Vagina (tissue), 2 donors: ENCODE results near the gene RAC2.

Source experiments
- CTCF ChIP-seq, 3 experiments: fragments of 450-650 bp in 2 of 3; fragments of 200-600 bp in 1 of 3; sonication (generic) in 1 of 3; IDR thresholded peaks; one replicate each; pipeline ENCODE4 v1.5.1; 2017 to 2019; ENCODE audit warnings: antibody characterized with exemption in 3 of 3, mild to moderate bottlenecking in 2 of 3, moderate library complexity in 2 of 3
- POLR2AphosphoS5 ChIP-seq, 2 donors: sonication (generic); formaldehyde crosslinking; IDR thresholded peaks; one replicate each; pipeline ENCODE4 v1.9.0; 2017; ENCODE audit warnings: antibody characterized with exemption in 2 of 2, mild to moderate bottlenecking in 2 of 2, low read depth in 1 of 2; ENCODE audit not compliant: insufficient read depth in 1 of 2

DNA sequence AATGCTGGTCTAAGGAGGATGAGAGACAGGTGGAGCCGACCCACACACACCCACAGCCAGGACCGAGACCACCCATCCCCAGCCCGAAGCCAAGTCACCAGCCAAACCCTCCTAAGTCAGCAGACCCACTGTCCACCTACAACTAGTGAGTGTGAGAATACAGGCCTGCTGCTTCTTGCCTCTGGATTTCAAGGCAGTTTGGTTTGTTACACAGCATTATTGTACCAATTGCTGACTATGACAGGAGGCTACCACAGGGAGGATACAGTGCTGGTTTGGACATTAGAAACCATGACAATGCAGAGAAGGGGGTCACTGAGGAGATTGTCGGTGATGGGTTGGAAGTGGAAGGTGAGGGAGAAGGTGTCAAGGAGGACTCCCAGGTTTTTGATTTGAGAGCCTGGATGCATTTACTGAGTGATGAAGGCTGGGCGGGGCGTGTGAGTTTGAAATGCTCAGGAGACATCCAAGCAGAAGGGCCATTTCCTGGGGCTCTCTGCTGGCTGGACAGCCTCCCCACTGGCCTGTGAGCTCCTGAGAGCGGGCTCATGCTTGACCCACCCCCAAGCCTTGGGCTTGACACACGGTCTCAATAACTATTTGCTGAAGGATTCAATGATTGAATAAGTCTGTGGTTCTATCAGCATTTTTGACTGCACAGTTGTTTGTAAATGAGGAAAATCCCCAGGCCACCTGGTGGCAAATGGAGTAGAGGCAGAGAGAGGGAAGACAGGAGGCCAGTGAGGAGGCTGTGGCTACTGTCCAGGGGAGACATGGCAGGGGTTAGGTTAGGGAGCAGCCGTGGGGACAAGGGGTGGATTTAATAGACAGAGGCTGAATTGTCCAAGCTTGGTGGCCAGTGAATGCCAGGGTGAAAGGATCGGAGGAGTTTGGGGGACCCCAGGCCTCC, 22.4 kb downstream of the RAC2 start:
- TF ChIP-seq POLR2AphosphoS5 (IDR thresholded peaks at IDR 0.05; ENCODE audit: insufficient read depth in 1 of 2, low read depth in 1 of 2) = no peak
- TF ChIP-seq CTCF (IDR thresholded peaks at IDR 0.05) = no peak
